HEK293 (cell line): ENCODE measurements around the gene CD300LF.

ENCODE experiments used
- CTCF ChIA-PET: fragments of 350-600 bp; formaldehyde crosslinking; extraction: SDS; loops from one replicate; lab custom pipeline; 2021; ENCODE audit warnings: antibody characterized with exemption; lab: Yijun Ruan, JAX
- POLR2A ChIA-PET: fragments of 300-600 bp; formaldehyde crosslinking; extraction: SDS; loops from one replicate; lab custom pipeline; 2020; ENCODE audit warnings: antibody characterized with exemption, inconsistent platforms; lab: Yijun Ruan, JAX
- H3K27ac ChIP-seq: fragments of 200-500 bp; sonication (Bioruptor generic); 2 replicates; pipeline ENCODE4 v1.5.1; 2014; ENCODE audit warnings: low read depth, low read length, control low read depth, inconsistent platforms; ENCODE audit errors: extremely low read depth
- H3K36me3 ChIP-seq, 2 experiments: fragments of 200-500 bp in 1 of 2; sonication (Bioruptor generic) in 1 of 2; 1 replicate in 1 of 2; 2 replicates in 1 of 2; pipeline ENCODE4 v1.5.1; 2014 to 2017; ENCODE audit warnings: inconsistent platforms in 2 of 2, low read length in 2 of 2; ENCODE audit not compliant: control insufficient read depth in 2 of 2, insufficient read depth in 1 of 2
- H3K4me1 ChIP-seq: fragments of 200-500 bp; sonication (Bioruptor generic); 2 replicates; pipeline ENCODE4 v1.5.1; 2014; ENCODE audit warnings: mild to moderate bottlenecking, low read length, inconsistent platforms; ENCODE audit not compliant: control insufficient read depth, insufficient read depth
- H3K4me3 ChIP-seq: 2 replicates; pipeline ENCODE4 v1.5.1; 2011; ENCODE audit warnings: low read depth, mild to moderate bottlenecking, control low read depth, low read length, moderate library complexity
- H3K9me3 ChIP-seq: fragments of 200-500 bp; sonication (Bioruptor generic); 2 replicates; pipeline ENCODE4 v1.5.1; 2014; ENCODE audit warnings: low read depth, low read length, inconsistent platforms; ENCODE audit not compliant: control insufficient read depth, insufficient read depth
- EGR2 ChIP-seq: fragments of 450-650 bp; formaldehyde crosslinking; IDR thresholded peaks from 2 replicates; pipeline ENCODE4 v1.5.1; 2016; ENCODE audit warnings: low read depth, missing biosample characterization, missing genetic modification characterization
- ZNF2 ChIP-seq: fragments of 450-650 bp; formaldehyde crosslinking; IDR thresholded peaks from 2 replicates; pipeline ENCODE4 v1.5.1; 2016; ENCODE audit warnings: missing biosample characterization, missing genetic modification characterization
- ZNF423 ChIP-seq: fragments of 450-650 bp; formaldehyde crosslinking; IDR thresholded peaks from 2 replicates; pipeline ENCODE4 v1.5.1; 2016; ENCODE audit warnings: missing biosample characterization, missing genetic modification characterization
- ZNF510 ChIP-seq: fragments of 450-650 bp; formaldehyde crosslinking; IDR thresholded peaks from 2 replicates; pipeline ENCODE4 v1.5.1; 2018; ENCODE audit warnings: mild to moderate bottlenecking, missing genetic modification characterization, missing biosample characterization; ENCODE audit not compliant: insufficient replicate concordance
- ZNF544 ChIP-seq: fragments of 450-650 bp; formaldehyde crosslinking; IDR thresholded peaks from 2 replicates; pipeline ENCODE4 v1.5.0; 2017; ENCODE audit warnings: missing biosample characterization, missing genetic modification characterization
- ZNF658 ChIP-seq: fragments of 450-650 bp; formaldehyde crosslinking; IDR thresholded peaks from 2 replicates; pipeline ENCODE4; 2016; ENCODE audit warnings: missing biosample characterization, missing genetic modification characterization
- ZNF660 ChIP-seq: fragments of 450-650 bp; IDR thresholded peaks from 2 replicates; pipeline ENCODE4 v1.5.1; 2018; ENCODE audit warnings: missing biosample characterization, mild to moderate bottlenecking, missing genetic modification characterization
- ZNF664 ChIP-seq: fragments of 450-650 bp; formaldehyde crosslinking; IDR thresholded peaks from 2 replicates; pipeline ENCODE4 v1.5.1; 2016; ENCODE audit warnings: missing biosample characterization, missing genetic modification characterization
- TF ChIP-seq, protein P1 (sequence below): fragments of 450-650 bp; formaldehyde crosslinking; IDR thresholded peaks from 2 replicates; pipeline ENCODE4 v1.5.1; 2016; ENCODE audit warnings: missing biosample characterization, missing genetic modification characterization
- TF ChIP-seq, protein P2 (sequence below): fragments of 450-650 bp; formaldehyde crosslinking; IDR thresholded peaks from 2 replicates; pipeline ENCODE4 v1.5.1; 2016; ENCODE audit warnings: missing biosample characterization, missing genetic modification characterization
- TF ChIP-seq, protein P3 (sequence below): fragments of 450-650 bp; formaldehyde crosslinking; IDR thresholded peaks from 2 replicates; pipeline ENCODE4 v1.5.1; 2016; ENCODE audit warnings: missing biosample characterization, missing genetic modification characterization
- TF ChIP-seq, protein P4 (sequence below): fragments of 450-650 bp; formaldehyde crosslinking; conservative IDR thresholded peaks from 2 replicates; pipeline ENCODE4 v1.5.1; 2016; ENCODE audit warnings: low read depth, missing biosample characterization, missing genetic modification characterization

The CD300LF gene

DNA sequence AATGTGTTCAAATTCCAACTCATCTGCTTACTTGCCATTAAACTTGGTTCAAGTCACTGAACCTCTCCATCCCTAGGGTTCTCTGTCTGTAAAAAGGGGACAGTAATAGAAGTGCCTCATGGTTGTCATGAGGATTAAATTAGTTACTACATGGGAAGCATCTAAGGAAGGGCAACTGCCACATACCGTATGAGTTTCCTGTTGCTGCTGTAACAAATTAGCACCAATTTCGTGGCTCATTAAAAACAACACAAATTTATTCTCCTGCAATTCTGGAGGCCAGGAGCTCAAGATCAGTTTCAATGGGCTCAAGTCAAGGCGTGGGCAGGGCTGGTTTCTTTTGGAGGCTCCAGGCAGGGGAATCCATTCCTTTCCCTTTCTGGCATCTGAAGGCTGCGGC is 18.6 kb downstream of the CD300LF start:
- CTCF ChIA-PET: interaction anchor here (0.6 kb wide), 1 partner anchor 1166 kb away, joined by 5 read pairs; no protein-coding TSS in a partner anchor
- Histone ChIP-seq H3K27ac (no peak overlapping the region), H3K4me3 (no peak overlapping the region), H3K36me3 (no peaks in the 10 kb centered on the region), H3K4me1 (no peaks in the 10 kb centered on the region), H3K9me3 (no peaks in the 10 kb centered on the region)
- POLR2A ChIA-PET: no interaction called here
- TF ChIP-seq ZNF664 (tag by site-specific recombination): peak; percentile 21; the same call in 1 of the 2 replicates
- TF ChIP-seq ZNF544 (tag by site-specific recombination): no peak
- no peak for TF ChIP-seq ZNF510 (tag by site-specific recombination)
- TF ChIP-seq, protein P1, sequence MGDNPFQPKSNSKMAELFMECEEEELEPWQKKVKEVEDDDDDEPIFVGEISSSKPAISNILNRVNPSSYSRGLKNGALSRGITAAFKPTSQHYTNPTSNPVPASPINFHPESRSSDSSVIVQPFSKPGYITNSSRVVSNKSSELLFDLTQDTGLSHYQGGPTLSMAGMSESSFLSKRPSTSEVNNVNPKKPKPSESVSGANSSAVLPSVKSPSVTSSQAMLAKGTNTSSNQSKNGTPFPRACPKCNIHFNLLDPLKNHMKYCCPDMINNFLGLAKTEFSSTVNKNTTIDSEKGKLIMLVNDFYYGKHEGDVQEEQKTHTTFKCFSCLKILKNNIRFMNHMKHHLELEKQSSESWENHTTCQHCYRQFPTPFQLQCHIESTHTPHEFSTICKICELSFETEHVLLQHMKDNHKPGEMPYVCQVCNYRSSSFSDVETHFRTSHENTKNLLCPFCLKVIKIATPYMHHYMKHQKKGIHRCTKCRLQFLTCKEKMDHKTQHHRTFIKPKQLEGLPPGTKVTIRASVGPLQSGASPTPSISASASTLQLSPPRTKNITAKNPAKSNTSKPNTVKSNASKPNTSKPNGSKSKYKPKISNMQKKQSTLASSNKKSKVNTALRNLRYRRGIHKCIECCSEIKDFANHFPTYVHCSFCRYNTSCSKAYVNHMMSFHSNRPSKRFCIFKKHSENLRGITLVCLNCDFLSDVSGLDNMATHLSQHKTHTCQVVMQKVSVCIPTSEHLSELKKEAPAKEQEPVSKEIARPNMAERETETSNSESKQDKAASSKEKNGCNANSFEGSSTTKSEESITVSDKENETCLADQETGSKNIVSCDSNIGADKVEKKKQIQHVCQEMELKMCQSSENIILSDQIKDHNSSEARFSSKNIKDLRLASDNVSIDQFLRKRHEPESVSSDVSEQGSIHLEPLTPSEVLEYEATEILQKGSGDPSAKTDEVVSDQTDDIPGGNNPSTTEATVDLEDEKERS (tag by site-specific recombination): no peak

DNA sequence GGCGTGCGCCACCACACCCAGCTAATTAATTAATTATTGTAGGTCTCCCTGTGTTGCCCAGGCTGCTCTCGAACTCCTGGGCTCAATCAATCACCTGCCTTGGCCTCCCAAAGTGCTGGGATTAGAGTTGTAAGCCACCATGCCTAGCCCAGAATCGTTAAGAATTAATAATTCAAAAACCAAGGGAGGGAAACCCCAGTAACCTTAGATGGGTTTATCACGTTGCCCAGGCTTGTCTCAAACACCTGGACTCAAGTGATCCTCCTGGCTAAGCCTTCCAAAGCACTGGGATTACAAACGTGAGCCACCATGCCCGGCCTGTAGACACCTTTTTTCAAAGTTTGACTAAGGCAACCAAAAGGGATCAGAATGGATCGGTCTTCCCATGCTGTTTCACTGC is 21.6 kb downstream of the CD300LF start:
- ChIA-PET POLR2A (no interaction called here), CTCF (interaction anchor here (0.6 to 2.2 kb wide), 6 partner anchors 9 to 389 kb away, joined by 3 to 6 read pairs (median 6); no protein-coding TSS in a partner anchor)
- H3K27ac ChIP-seq: no peak overlapping the region
- H3K36me3 ChIP-seq: no peaks in the 10 kb centered on the region
- no peaks in the 10 kb centered on the region for H3K9me3 ChIP-seq
- H3K4me3 ChIP-seq: no peak overlapping the region
- TF ChIP-seq, protein P2, sequence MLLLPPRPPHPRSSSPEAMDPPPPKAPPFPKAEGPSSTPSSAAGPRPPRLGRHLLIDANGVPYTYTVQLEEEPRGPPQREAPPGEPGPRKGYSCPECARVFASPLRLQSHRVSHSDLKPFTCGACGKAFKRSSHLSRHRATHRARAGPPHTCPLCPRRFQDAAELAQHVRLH (tag by site-specific recombination): no peak
- TF ChIP-seq EGR2 (tag by site-specific recombination) (no peak), ZNF658 (tag by site-specific recombination) (no peak), ZNF660 (tag by site-specific recombination) (no peak), ZNF423 (tag by site-specific recombination) (no peak), ZNF2 (tag by site-specific recombination) (no peak)
- TF ChIP-seq, protein P3, sequence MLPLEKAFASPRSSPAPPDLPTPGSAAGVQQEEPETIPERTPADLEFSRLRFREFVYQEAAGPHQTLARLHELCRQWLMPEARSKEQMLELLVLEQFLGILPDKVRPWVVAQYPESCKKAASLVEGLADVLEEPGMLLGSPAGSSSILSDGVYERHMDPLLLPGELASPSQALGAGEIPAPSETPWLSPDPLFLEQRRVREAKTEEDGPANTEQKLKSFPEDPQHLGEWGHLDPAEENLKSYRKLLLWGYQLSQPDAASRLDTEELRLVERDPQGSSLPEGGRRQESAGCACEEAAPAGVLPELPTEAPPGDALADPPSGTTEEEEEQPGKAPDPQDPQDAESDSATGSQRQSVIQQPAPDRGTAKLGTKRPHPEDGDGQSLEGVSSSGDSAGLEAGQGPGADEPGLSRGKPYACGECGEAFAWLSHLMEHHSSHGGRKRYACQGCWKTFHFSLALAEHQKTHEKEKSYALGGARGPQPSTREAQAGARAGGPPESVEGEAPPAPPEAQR: no peak
- TF ChIP-seq, protein P4, sequence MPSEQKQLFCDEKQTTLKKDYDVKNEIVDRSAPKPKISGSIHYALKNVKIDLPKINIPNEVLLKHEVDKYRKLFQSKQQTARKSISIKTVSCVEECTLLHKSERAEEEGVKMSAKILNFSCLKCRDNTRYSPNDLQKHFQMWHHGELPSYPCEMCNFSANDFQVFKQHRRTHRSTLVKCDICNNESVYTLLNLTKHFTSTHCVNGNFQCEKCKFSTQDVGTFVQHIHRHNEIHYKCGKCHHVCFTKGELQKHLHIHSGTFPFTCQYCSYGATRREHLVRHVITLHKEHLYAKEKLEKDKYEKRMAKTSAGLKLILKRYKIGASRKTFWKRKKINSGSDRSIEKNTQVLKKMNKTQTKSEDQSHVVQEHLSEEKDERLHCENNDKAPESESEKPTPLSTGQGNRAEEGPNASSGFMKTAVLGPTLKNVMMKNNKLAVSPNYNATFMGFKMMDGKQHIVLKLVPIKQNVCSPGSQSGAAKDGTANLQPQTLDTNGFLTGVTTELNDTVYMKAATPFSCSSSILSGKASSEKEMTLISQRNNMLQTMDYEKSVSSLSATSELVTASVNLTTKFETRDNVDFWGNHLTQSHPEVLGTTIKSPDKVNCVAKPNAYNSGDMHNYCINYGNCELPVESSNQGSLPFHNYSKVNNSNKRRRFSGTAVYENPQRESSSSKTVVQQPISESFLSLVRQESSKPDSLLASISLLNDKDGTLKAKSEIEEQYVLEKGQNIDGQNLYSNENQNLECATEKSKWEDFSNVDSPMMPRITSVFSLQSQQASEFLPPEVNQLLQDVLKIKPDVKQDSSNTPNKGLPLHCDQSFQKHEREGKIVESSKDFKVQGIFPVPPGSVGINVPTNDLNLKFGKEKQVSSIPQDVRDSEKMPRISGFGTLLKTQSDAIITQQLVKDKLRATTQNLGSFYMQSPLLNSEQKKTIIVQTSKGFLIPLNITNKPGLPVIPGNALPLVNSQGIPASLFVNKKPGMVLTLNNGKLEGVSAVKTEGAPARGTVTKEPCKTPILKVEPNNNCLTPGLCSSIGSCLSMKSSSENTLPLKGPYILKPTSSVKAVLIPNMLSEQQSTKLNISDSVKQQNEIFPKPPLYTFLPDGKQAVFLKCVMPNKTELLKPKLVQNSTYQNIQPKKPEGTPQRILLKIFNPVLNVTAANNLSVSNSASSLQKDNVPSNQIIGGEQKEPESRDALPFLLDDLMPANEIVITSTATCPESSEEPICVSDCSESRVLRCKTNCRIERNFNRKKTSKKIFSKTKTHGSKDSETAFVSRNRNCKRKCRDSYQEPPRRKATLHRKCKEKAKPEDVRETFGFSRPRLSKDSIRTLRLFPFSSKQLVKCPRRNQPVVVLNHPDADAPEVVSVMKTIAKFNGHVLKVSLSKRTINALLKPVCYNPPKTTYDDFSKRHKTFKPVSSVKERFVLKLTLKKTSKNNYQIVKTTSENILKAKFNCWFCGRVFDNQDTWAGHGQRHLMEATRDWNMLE (tag by site-specific recombination): no peak
- H3K4me1 ChIP-seq: no peaks in the 10 kb centered on the region
